Small intestine (tissue), 7 donors: ENCODE results near the gene CACNA1H. TPM values are rescaled to one million over a fixed set of nuclear protein-coding genes. Genes with fewer than 3 reads are reported as not detected.
"Not testable (repeated sequence)": the region's sequence is repeated elsewhere in the genome, so short reads cannot be mapped to it uniquely, and the experiment has no call there.

Experiments
- DNase-seq, 2 donors: peaks; one replicate each; pipeline versions ENCODE4 v3.0.0 to v3.0.0-alpha.2; 2013
- FAIRE-seq: peaks from 2 replicates; lab custom pipeline; 2012; peaks lifted over from hg19 to GRCh38; lab: Jason Lieb, UNC
- H3K27ac ChIP-seq, 3 donors: one replicate each; pipeline ENCODE4 v1.5.1; 2013; ENCODE audit warnings: low read length in 2 of 3, mild to moderate bottlenecking in 2 of 3, control low read depth in 1 of 3, inconsistent platforms in 1 of 3, low read depth in 1 of 3, moderate library complexity in 1 of 3
- H3K27me3 ChIP-seq, 3 donors: one replicate each; pipeline ENCODE4 v1.6.1; 2013; ENCODE audit warnings: low read length in 3 of 3, inconsistent platforms in 1 of 3; ENCODE audit not compliant: control insufficient read depth in 3 of 3, insufficient read depth in 3 of 3
- H3K36me3 ChIP-seq, 3 donors: one replicate each; pipeline ENCODE4 v1.6.1; 2013; ENCODE audit warnings: low read length in 3 of 3, inconsistent platforms in 1 of 3, low read depth in 1 of 3, mild to moderate bottlenecking in 1 of 3, moderate library complexity in 1 of 3; ENCODE audit not compliant: control insufficient read depth in 3 of 3, insufficient read depth in 2 of 3
- H3K4me1 ChIP-seq, 3 donors: one replicate each; pipeline ENCODE4 v1.6.1; 2013; ENCODE audit warnings: low read length in 2 of 3, inconsistent platforms in 1 of 3, low read depth in 1 of 3, mild to moderate bottlenecking in 1 of 3, moderate library complexity in 1 of 3; ENCODE audit not compliant: control insufficient read depth in 3 of 3, insufficient read depth in 2 of 3
- H3K4me3 ChIP-seq, 3 donors: one replicate each; pipeline ENCODE4 v1.5.1; 2013; ENCODE audit warnings: low read length in 3 of 3, control low read depth in 1 of 3, inconsistent platforms in 1 of 3, low read depth in 1 of 3, mild to moderate bottlenecking in 1 of 3, moderate library complexity in 1 of 3
- H3K9me3 ChIP-seq, 2 donors: one replicate each; pipeline ENCODE4 v1.6.1; 2013; ENCODE audit warnings: low read depth in 1 of 2, low read length in 1 of 2; ENCODE audit not compliant: control insufficient read depth in 2 of 2, insufficient read depth in 1 of 2
- WGBS, 3 donors: extraction: QIAGEN DNeasy Blood & Tissue Kit; methylation state at CpG; one replicate each; pipeline ENCODE4 v1.1.7; 2013; 5-methylcytosine and 5-hydroxymethylcytosine counted together
- polyA plus RNA-seq, 4 donors: library from polyadenylated mRNA; stranded (reverse) in 3 of 4; unstranded in 1 of 4; fragments of 200-250 nt in 3 of 4; fragments of 120-200 nt in 1 of 4; gene quantifications; one replicate each; pipeline versions ENCODE4 v1.2.1 to v1.2.3, GENCODE V29; 2013
- donor health status: healthy with polysubstance abuse.
- donor health status: control.
- donor health status: control.
- donor health status: Bipolar disorder and iron deficiency.
- donor health status: healthy.

The CACNA1H gene
- polyA plus RNA-seq, 4 donors, result 0.22 to 7.0 (median 3.2) TPM

GRCh38 chr16:1243907-1244850, 91.3 kb downstream of the CACNA1H start:
- FAIRE-seq, H3K9me3 ChIP-seq, H3K27me3 ChIP-seq, H3K27ac ChIP-seq, H3K4me1 ChIP-seq, H3K4me3 ChIP-seq, DNase-seq, H3K36me3 ChIP-seq: not testable (repeated sequence)
- WGBS, 3 donors, result 46 to 69% (median 51%) methylated on average over 21 to 31 of the region's 32 CpGs

- Histone ChIP-seq H3K36me3 (no peaks in the 10 kb centered on the region), H3K27ac (no peak overlapping the region), H3K27me3 (no peaks in the 10 kb centered on the region), H3K4me1 (no peaks in the 10 kb centered on the region), H3K9me3 (peaks cover 0 to 2% of the 10 kb centered on the region in 2 donors), H3K4me3 (no peak overlapping the region)
- 34 to 70% (median 40%) methylated on average over 11 to 12 of the region's 12 CpGs for WGBS, 3 donors
- DNase-seq, result no peak
- no peak for FAIRE-seq
Observed at GRCh38 chr16:1244881-1245280, 92.0 kb downstream of the CACNA1H start.

GRCh38 chr16:1245452-1246020, 92.6 kb downstream of the CACNA1H start:
- 40 to 60% (median 47%) methylated on average over 22 of the region's 22 CpGs for WGBS, 3 donors
- FAIRE-seq (no peak), DNase-seq (no peak)
- Histone ChIP-seq H3K27me3 (no peaks in the 10 kb centered on the region), H3K9me3 (peaks cover 0 to 2% of the 10 kb centered on the region in 2 donors), H3K4me1 (no peaks in the 10 kb centered on the region), H3K36me3 (no peaks in the 10 kb centered on the region), H3K4me3 (no peak overlapping the region), H3K27ac (no peak overlapping the region)

- not testable (repeated sequence) for H3K36me3 ChIP-seq, H3K27ac ChIP-seq, H3K27me3 ChIP-seq, FAIRE-seq, DNase-seq, H3K9me3 ChIP-seq, H3K4me1 ChIP-seq, H3K4me3 ChIP-seq
- WGBS, 3 donors, result 80 to 87% (median 83%) methylated on average over 11 to 13 of the region's 14 CpGs
Observed at GRCh38 chr16:1247903-1248537, 95.1 kb downstream of the CACNA1H start.

GRCh38 chr16:1249031-1249755, 96.3 kb downstream of the CACNA1H start:
- 67 to 80% methylated on average over 2 to 4 of the region's 43 CpGs; no CpG with 5 or more reads in 1 of the 3 donors for WGBS, 3 donors
- DNase-seq, result not testable (repeated sequence)

GRCh38 chr16:1253701-1254364, 100.9 kb downstream of the CACNA1H start:
- not testable (repeated sequence) for DNase-seq, H3K27me3 ChIP-seq, H3K36me3 ChIP-seq, H3K4me3 ChIP-seq, H3K27ac ChIP-seq, FAIRE-seq, H3K4me1 ChIP-seq, H3K9me3 ChIP-seq
- WGBS, 3 donors, result no CpG with 5 or more reads among the region's 47 CpGs

More at GRCh38 chr16:1249031-1249755, 96.3 kb downstream of the CACNA1H start:
- not testable (repeated sequence) for H3K4me3 ChIP-seq, FAIRE-seq, H3K27me3 ChIP-seq, H3K4me1 ChIP-seq, H3K9me3 ChIP-seq, H3K27ac ChIP-seq, H3K36me3 ChIP-seq

- DNase-seq, H3K4me3 ChIP-seq: not testable (repeated sequence)
Observed at GRCh38 chr16:1254821-1255220, 101.9 kb downstream of the CACNA1H start.

More at GRCh38 chr16:1254821-1255220, 101.9 kb downstream of the CACNA1H start:
- FAIRE-seq, H3K27ac ChIP-seq, H3K9me3 ChIP-seq, H3K4me1 ChIP-seq, H3K36me3 ChIP-seq: not testable (repeated sequence)
- WGBS, 3 donors, result 77 to 90% (median 84%) methylated on average over 3 of the region's 3 CpGs
- H3K27me3 ChIP-seq, result peaks cover 3 to 11% (median 3%) of the 10 kb centered on the region in 3 donors
